AG10803 (cell line): Measurements from ENCODE around the gene HMGN3.

Source experiments
- DNase-seq: peaks from one replicate; pipeline ENCODE4 v3.0.0; 2010; ENCODE audit warnings: low read depth
- H3K4me3 ChIP-seq: 2 replicates; pipeline ENCODE4 v1.5.1; 2011; ENCODE audit warnings: mild to moderate bottlenecking, low read length, control low read depth
- CTCF ChIP-seq: conservative IDR thresholded peaks from 2 replicates; pipeline ENCODE4 v1.5.1; 2011; ENCODE audit warnings: mild to moderate bottlenecking, low read length, control low read depth, inconsistent platforms

HMGN3 gene

GRCh38 chr6:79152269-79152737, 82.2 kb downstream of the HMGN3 start:
- H3K4me3 ChIP-seq: no peak overlapping the region
- DNase-seq: no peak
- no peak for TF ChIP-seq CTCF
